ENCODE data around the gene ZNF609.
A peak's percentile ranks its signal among the peaks of the same experiment; 100 is the strongest.

The ZNF609 gene

DNA sequence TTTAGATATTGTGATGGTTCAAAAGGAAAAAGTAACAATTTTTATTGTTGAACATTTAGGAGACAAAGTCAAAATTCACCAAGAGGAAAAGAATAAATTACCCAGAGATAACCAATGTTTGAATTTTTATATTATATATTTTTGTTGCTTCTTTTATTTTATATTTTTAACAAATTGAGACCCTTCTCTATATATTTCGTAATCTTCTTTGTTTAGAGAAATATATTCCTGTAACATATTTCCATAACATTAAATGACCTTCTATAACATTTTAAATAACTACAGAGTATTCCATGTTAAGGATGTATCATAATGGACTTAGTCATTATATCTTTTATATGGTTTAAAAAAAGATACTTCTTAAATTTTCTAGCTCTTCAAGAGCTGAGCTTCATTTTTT is 187.0 kb downstream of the ZNF609 start:
- DNase-seq (ENCODE audit: extremely low spot score), result no peak
- TF ChIP-seq, protein P1, sequence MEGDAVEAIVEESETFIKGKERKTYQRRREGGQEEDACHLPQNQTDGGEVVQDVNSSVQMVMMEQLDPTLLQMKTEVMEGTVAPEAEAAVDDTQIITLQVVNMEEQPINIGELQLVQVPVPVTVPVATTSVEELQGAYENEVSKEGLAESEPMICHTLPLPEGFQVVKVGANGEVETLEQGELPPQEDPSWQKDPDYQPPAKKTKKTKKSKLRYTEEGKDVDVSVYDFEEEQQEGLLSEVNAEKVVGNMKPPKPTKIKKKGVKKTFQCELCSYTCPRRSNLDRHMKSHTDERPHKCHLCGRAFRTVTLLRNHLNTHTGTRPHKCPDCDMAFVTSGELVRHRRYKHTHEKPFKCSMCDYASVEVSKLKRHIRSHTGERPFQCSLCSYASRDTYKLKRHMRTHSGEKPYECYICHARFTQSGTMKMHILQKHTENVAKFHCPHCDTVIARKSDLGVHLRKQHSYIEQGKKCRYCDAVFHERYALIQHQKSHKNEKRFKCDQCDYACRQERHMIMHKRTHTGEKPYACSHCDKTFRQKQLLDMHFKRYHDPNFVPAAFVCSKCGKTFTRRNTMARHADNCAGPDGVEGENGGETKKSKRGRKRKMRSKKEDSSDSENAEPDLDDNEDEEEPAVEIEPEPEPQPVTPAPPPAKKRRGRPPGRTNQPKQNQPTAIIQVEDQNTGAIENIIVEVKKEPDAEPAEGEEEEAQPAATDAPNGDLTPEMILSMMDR (IDR thresholded peaks at IDR 0.05; ENCODE audit: control extremely low read depth, extremely low read depth, low read depth, missing control alignments), result no peak
- ChIA-PET CTCF (interaction anchor here (6.2 kb wide), 1 partner anchor 13 kb away, joined by 32 read pairs; no protein-coding TSS in a partner anchor), POLR2A (no interaction called here)

DNA sequence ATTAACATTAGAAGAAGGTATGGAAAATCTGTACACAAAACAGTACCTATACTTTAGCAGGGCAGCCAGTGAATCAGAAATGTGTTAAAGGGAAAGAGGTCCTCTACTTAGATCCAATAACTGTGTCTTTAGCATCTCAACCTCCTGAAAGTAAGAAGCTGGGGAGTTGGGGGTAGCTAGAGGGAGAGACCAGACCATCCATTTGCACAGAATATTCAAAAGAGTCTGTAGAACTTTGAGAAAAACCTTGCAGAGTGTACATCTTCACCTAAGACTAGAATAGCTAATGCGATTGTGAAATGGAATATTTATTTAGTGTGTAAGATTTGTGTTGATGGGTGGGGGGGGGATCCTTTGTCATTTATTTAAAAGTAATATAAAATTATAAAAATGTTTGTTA is 190.2 kb downstream of the ZNF609 start:
- ChIA-PET POLR2A (interaction anchor here (0.6 kb wide), 1 partner anchor 654 kb away, joined by 3 read pairs; the partner anchor contains the start of gene RNU5B-1), CTCF (interaction anchor here (1.3 to 6.2 kb wide), 6 partner anchors 9 to 222 kb away, joined by 3 to 32 read pairs (median 6); no protein-coding TSS in a partner anchor)
- DNase-seq (ENCODE audit: extremely low spot score), result no peak
- TF ChIP-seq, protein P1 (IDR thresholded peaks at IDR 0.05; ENCODE audit: control extremely low read depth, extremely low read depth, low read depth, missing control alignments), result no peak

DNA sequence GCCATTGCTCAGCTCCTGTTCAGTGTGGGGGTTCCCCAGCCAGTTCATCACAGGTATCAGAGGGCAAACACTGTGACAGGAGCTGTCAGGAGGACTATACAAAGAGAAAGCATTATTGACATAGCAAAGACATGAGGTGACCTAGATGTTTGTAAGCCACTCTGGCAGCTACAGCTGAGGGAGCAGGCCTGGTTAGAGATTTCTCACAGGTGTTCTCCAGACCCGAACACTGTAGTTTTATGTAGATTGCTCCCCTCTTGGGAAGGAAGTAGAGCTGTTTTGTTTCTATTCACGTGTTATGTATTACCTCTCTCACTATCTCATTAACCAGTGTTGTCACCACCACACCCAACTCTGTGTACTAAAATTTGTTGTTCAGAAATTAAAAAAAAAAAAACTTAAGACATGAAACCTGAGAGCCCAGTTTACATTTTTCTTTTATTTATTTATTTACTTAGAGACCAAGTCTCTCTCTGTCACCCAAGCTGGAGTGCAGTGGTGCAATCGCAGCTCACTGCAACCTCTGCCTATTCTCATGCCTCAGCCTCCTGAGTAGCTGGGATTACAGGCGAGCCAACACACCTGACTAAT is 191.3 kb downstream of the ZNF609 start:
- POLR2A ChIA-PET, result interaction anchor here (1.0 kb wide), 1 partner anchor 17 kb away, joined by 4 read pairs; no protein-coding TSS in a partner anchor
- TF ChIP-seq, protein P1 (IDR thresholded peaks at IDR 0.05; ENCODE audit: control extremely low read depth, extremely low read depth, low read depth, missing control alignments), result no peak
- DNase-seq (ENCODE audit: extremely low spot score), result peak; percentile 66
- CTCF ChIA-PET, result interaction anchor here (0.7 to 6.2 kb wide), 11 partner anchors 8 to 223 kb away, joined by 3 to 32 read pairs (median 4); no protein-coding TSS in a partner anchor

DNA sequence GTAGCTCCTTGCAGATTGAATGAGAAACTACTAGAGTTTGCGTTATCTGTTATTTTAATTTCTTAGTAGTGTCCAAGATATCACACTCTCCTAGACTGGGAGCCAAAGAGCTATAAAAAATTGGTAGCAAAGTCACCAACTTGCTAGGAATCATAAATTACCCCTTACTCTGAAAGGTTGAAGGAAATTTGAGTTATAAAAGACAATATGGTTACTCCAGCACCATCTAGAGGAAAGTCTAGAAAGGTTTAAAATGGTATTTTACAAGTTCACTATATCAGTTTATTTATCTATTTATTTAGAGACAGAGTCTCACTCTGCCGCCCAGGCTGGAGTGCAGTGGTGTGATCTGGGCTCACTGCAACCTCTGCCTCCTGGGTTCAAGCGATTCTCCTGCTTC is 193.4 kb downstream of the ZNF609 start:
- POLR2A ChIA-PET, result no interaction called here
- no peak for DNase-seq (ENCODE audit: extremely low spot score)

DNA sequence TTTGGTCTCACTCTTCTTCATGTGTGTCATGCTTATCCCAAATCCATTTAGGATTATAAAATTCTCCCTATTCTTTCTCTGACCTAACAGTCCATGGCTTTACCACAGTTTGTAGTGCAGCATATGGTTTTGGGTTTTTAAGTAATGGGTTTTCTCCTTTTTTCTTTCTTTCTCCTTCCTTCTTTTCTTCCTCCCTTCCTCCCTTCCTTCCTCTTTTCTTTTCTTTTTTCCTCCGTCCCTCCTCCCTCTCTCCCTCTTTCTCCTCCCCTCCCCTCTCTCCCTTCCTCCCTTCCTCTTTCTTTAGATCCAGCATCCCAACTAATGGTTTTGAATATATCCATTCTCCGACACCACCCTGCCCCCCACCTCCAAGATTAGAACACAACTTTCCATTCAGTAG is 196.1 kb downstream of the ZNF609 start:
- DNase-seq (ENCODE audit: extremely low spot score), result no peak
- ChIA-PET POLR2A (no interaction called here), CTCF (interaction anchor here (1.0 to 1.3 kb wide), 2 partner anchors 12 to 369 kb away, joined by 3 read pairs; no protein-coding TSS in a partner anchor)
- TF ChIP-seq, protein P1 (IDR thresholded peaks at IDR 0.05; ENCODE audit: control extremely low read depth, extremely low read depth, low read depth, missing control alignments), result no peak

More for the DNA sequence above, 193.4 kb downstream of the ZNF609 start:
- TF ChIP-seq, protein P1 (IDR thresholded peaks at IDR 0.05; ENCODE audit: control extremely low read depth, extremely low read depth, low read depth, missing control alignments), result peak; percentile 35
- CTCF ChIA-PET, result interaction anchor here (0.6 to 3.8 kb wide), 26 partner anchors 9 to 491 kb away, joined by 3 to 27 read pairs (median 4); partner anchors contain the start of gene PPIB

DNA sequence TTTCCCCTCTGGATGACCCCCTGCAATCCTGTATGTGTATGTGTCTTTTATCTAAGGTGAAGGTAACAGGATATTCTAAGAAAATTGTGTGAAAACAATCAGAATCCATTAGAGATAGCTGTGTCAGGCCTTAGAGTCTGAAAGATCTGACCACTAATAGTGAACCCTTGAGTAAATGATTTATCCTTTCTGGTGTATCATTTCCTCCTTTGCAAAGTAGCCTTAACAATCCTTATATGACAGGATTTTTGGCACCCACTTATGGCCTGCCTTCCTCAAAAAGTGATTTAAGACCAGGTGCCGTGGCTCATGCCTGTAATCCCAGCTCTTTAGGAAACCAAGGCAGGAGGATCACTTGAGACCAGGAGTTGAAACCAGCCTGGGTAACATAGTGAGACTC is 204.8 kb downstream of the ZNF609 start:
- peak; percentile 52 for DNase-seq (ENCODE audit: extremely low spot score)
- TF ChIP-seq, protein P1 (IDR thresholded peaks at IDR 0.05; ENCODE audit: control extremely low read depth, extremely low read depth, low read depth, missing control alignments), result no peak
- CTCF ChIA-PET, result interaction anchor here (1.0 to 1.4 kb wide), 7 partner anchors 8 to 512 kb away, joined by 3 to 6 read pairs (median 3); no protein-coding TSS in a partner anchor
- POLR2A ChIA-PET, result no interaction called here

Data from GM10248 (cell line).